HG03060 (cell line): ENCODE measurements around the gene RBM12.

ENCODE experiments used
- ATAC-seq: cut with Tn5 transposase; IDR thresholded peaks from one replicate; pipeline ENCODE4 v1.9.1; 2021; ENCODE audit warnings: low read depth, moderate number of reproducible peaks; ENCODE audit not compliant: unreplicated experiment

RBM12 gene

GRCh38 chr20:35602851-35603495, 61.7 kb downstream of the RBM12 start:
- ATAC-seq: no peak

GRCh38 chr20:35601990-35602389, 62.7 kb downstream of the RBM12 start:
- no peak for ATAC-seq

GRCh38 chr20:35600993-35601973, 63.4 kb downstream of the RBM12 start:
- ATAC-seq: no peak

- ATAC-seq: no peak
Measured at GRCh38 chr20:35600176-35600992, 64.3 kb downstream of the RBM12 start.

- no peak for ATAC-seq
Measured at GRCh38 chr20:35599776-35600120, 65.0 kb downstream of the RBM12 start.
